DMS53 treated with DMSO at 0.1 percent for 48 hours (cell line): ENCODE measurements around the gene FUBP3.
"Not testable (repeated sequence)": the region's sequence is repeated elsewhere in the genome, so short reads cannot be mapped to it uniquely, and the experiment has no call there.

Experiments
- DNase-seq: peaks from one replicate; lab custom pipeline; 2025; ENCODE audit not compliant: unreplicated experiment; lab: John Stamatoyannopoulos, UW

FUBP3 gene

GRCh38 chr9:130680836-130681768, 101.7 kb downstream of the FUBP3 start:
- peak; percentile 85 for DNase-seq

GRCh38 chr9:130681769-130682420, 102.5 kb downstream of the FUBP3 start:
- no peak for DNase-seq

- peak; percentile 88 for DNase-seq
Observed at GRCh38 chr9:130682421-130683121, 103.2 kb downstream of the FUBP3 start.

GRCh38 chr9:130685104-130685503, 105.7 kb downstream of the FUBP3 start:
- no peak for DNase-seq

- not testable (repeated sequence) for DNase-seq
Observed at GRCh38 chr9:130685945-130686344, 106.6 kb downstream of the FUBP3 start.

- no peak for DNase-seq
Observed at GRCh38 chr9:130687615-130688014, 108.2 kb downstream of the FUBP3 start.
